ENCODE results near the gene PRR33.

The PRR33 gene

GRCh38 chr11:1861435-1862411 is 30.0 kb downstream of the PRR33 start:
- no peak for DNase-seq

DNA sequence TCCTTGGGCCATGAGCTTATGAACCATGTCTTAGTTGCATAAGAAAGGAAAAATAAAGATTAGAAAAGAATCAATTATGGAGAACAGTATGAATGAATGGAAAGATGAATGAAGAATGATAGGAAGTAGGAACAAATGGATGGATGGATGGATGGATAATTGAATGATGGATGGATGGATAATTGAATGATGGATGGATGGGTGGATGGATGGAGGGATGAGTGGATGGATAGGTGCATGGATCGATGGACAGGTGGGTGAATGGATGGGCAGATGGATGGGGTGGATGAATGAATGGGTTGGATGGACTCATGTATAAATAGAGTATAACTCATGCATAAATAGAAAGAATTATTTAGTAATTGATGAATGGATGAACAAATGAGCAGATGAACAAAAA is 31.6 kb downstream of the PRR33 start:
- DNase-seq: no peak

GRCh38 chr11:1859004-1859403 is 32.7 kb downstream of the PRR33 start:
- DNase-seq: no peak

DNA sequence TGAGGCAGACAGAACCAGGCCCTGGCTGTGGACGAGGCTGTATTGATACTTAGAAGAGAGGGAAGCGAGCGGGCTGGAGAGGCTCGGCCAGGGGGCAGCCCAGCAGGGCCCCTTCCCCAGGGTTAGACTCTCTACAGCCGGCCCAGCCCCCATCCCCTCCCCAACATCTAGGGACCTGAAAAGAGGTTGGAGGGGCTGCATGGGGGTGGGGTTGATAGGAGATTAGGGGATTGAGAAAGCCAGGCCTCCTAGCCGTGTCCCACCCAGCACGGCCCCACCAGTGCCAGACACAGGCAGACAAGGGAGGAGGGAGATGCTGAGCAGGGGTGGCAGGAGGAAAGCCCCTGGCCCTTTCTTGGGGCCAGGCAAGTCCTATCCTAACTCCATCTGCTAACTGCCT is 33.1 kb downstream of the PRR33 start:
- no peak for DNase-seq

DNA sequence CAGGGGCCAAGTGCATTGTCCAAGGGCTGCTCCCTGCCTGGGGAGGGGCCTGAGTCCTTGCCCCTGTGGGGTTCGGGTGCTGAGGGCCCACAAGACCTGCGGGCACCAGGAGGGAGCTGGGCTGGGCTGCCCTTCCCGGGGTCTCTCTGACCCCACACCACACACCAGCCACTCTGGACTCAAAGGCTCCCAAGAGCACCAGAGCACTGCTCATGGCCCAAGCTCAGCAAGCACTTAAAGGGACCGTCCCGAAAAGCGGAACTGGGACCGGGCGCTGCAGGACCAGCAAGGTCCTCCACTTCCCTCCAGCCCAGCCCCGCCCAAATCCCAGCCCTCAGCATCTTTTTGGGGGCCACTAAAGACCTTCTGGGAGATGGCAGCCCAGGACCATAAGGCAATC is 33.5 kb downstream of the PRR33 start:
- no peak for DNase-seq

GRCh38 chr11:1857064-1857463 is 34.6 kb downstream of the PRR33 start:
- no peak for DNase-seq

DNA sequence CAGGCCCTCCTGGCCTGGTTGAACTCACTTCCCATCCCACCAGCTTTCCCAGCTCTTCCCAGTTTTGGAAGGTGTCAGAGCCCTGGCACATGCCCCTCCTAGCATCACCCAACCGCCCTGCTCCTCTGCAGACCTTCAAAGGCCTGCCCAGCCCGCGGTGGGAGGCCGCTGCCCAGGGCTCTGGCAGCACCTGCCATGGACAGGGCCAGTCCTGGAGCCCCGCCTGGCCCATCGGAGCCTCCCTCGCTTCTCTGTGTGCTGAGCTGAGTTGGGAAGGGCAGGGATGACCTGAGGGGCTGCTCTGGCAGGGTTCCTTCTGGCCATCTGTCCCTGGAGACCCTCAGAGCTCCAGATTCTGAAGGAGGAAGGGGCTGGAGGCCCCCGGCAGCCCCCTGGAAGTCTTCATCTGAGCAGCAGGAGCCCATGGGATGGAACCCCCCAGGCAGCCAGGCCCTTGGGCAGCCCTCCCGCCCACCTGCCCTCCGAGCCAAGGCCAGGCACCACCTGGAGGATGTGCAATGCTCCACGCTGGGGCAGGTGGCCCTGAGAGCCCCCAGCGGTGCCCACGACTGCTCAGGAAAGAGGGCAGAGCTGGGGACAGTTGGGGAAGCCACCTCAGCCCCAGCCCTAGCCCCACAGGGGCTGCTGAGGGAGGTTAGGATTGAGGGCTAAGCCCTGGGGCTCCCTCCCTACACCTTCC is 35.2 kb downstream of the PRR33 start:
- no peak for DNase-seq

DNA sequence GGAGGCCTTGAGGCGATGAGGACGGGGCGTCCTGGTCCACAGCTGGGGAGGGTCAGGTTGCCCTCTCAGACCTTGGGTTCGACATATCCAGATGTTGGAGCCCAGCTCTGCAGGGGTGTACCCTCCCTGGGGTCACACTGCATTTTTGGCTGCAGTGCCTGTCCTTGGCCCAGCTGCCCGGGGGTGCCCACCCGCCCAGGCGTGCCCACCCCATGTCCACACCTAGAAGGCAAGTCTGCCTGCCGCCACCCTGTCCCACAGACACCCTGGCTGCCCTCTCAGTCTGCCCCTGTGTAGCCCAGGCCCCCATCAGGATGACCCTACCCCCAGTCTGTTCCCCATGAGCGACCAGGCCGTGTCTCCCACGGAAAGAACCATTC is 35.8 kb downstream of the PRR33 start:
- DNase-seq: no peak

DNA sequence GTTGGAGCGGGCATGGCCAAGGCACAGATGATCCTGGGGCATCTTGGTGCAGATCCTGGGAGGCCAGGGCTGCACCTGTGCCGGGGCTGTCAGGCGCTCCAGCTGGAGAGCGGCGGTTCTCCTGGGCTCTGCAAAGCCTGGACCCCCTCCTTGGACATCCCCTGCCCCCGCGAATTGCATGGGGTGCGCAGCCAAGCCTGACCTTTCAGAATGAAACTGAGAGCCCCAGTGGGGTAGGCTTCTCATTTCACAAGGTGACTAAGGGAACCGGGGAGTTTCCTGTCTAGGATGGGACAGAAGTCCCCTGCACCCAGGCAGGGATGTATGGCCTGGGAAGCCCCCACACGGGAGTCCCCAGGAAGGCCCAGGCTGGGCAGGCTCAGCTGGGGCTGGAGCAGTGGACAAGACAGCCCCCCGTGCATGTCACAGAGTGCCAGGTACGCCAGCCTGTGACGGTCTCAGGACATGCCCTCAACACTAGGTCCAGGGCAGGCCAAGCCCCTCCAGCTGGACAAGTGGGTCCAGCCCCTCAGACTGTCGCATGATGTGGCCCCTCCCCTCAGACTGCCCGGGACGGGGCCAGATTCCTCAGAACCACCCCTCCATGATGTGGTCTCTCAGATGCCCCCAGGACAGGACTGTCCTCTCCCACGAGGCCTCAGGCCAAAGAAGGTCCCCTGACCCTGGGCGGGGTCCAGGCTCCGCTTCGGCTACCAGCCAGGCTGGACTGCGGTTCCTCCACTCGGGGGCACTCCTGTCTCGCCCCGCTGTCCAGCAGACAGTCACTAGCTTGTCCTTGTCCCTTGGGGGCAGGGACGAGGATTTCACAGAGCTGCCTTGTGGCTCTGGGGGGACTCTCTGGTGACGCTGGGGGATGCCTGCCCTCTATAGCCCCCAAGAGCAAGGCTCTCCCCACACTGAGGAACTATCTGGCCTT is 36.5 kb downstream of the PRR33 start:
- DNase-seq: no peak

DNA sequence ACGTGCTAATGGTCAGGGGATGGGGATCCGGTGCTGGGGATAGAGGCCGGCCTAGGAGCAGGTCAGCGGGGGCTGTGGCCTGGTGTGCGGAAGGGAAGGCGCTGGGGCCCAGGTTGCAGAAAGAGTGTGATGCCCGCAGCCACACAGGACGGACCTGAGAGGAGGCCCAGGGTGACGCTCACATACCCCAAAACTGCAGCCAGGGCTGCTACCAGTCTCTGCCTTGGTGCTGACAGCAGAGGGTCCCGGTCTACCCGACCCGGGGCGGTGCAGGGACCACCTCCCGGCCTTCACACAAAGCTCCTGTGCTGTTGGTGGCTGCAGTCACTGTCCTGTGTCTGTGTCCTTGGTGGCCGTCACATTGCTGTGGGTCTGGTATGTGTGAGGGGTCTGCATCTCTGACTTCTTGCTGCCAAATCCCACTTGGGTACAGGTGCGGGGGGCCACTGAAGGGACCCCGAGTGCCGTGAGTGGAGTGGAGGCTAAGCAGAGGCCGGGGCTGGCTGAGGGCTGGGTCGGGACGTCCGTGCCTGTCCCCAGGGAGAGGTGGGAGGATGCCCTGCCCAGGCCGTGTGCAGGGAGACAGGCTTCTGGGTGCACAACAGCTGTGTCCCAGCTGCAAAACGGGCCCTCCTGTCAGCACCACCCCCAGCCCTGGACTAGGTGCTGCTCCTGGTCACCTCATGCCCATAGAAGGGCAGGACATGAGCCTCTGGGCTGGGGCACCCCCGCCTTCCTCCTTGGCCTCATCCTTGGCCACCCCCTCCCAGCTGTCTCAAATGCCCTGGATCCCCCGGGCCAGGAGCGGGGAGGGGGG is 37.4 kb downstream of the PRR33 start:
- DNase-seq: no peak

GRCh38 chr11:1853376-1854131 is 38.1 kb downstream of the PRR33 start:
- no peak for DNase-seq

- peak; percentile 75 for DNase-seq
Observed at GRCh38 chr11:1852877-1853276, 38.8 kb downstream of the PRR33 start, which contains the start of gene LSP1. LSP1 (plus strand) TSS chr11:1853084; CDS start chr11:1853145, 61 bp downstream.

DNA sequence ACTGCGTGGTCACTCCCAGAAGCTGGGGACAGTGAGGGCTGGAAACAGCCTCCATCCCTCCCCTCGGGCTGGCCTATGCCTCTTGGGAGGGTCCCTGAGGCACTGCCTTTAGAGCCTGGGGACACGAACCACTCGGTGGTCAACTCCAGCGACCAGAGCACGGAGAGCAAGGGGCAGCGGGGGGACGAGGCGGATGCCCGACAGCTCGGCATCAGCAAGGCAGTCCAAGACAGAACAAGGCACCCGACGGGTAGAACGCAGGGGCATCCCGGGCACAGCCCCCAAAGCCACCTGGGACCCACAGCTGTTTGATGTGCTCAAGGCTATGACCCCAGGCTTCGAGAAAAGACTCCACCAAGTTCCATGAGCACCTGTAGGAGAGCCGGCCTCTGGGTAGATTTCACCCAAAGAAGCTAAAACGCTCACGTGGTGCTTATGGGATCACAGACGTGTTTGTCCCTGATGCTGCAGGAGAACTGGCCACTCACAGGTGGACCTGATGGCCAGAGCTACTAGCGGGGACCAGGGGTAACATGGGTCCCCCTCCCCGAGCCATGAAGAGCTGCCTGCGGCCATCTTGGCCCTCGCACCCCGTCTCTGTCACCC is 39.3 kb downstream of the PRR33 start:
- DNase-seq: no peak

DNA sequence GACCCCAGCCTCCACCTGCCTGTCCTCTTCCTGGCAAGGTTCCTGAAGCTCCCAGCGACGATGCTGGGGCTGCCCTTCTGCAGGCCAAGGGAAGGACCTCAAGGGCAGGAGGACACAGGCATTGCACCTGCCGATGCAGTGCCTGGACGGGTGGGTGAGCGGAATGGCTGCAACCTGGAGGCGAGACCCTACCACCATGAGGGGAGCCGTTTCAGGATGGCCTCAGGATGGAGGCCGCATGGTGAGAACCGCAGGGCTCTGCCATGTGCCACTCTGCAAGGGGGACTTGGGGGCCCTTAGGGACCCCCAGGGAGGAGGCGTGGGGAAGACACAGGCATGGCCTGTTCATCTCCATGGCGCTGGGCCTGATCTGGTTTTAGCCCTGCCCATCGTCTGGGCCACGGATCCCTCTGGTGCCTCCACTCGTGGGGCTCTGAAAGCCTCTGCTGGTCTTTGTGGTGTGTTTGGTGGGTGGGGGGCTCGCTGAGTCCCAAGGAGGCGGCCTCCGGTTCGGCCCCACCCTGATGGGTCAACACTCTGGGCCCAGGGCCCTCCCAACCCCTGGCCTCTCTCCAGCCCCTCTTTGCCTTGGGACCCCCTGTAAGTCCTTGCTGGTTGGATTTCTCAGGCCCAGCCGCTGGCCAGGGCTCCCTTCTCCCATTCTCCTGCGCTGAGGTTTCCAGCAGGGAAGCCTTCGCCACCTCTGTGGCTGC is 40.1 kb downstream of the PRR33 start:
- DNase-seq: no peak

DNA sequence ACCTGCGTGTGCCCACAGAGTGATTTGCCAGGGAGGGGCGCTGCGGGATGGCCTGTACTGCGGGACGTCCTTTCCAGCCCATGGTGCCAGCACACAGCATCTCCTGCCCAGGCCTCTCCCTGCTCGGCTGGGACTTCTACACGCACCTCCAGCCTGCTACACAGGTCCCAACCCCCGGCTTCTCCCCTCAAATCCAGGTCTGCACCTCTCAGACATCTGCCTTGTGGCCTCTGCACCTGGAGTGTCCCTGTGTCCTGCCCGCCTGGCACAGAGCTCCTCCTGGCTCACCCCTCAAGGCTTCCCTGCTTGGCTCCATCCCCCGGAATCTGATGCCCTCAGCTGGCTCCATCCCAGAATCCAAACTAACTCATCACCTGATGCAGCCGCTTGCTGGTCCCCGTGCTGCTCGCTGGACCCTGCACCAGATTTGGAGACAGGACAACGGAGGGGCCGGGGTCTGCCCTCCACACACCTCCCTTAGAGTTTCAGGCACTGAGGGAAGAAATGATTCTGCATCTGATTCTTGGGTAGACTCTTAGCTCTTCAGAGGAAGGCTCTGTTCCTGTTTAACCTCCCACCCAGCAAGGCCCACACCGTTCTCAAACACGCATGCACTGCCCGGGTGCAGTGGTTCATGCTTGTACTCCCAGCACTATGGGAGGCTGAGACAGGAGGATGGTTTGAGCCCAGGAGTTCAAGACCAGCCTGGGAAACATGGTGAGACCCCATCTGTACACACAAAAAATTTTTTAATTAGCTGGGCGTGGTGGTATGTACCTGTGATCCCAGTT is 42.9 kb downstream of the PRR33 start:
- DNase-seq: no peak

- DNase-seq: no peak
Observed at GRCh38 chr11:1847926-1848639, 43.6 kb downstream of the PRR33 start.

GRCh38 chr11:1847006-1847735 is 44.5 kb downstream of the PRR33 start:
- DNase-seq: no peak

GRCh38 chr11:1846453-1846932 is 45.2 kb downstream of the PRR33 start:
- DNase-seq: no peak

All from activated naive CD4-positive, alpha-beta T cell treated with anti-CD3 and anti-CD28 coated beads, Interleukin-2, amount 50 U/mL, for 16 hours (primary cell).